Activated CD4-positive, alpha-beta T cell treated with anti-CD3 and anti-CD28 coated beads for 4 hours (primary cell): ENCODE measurements around the gene LCOR.
A peak's percentile ranks its signal among the peaks of the same experiment; 100 is the strongest.
"Not testable (repeated sequence)": the region's sequence is repeated elsewhere in the genome, so short reads cannot be mapped to it uniquely, and the experiment has no call there.

ENCODE experiments used
- DNase-seq, 2 donors: peaks; one replicate each; pipeline ENCODE4 v3.0.0-alpha.2; 2020

The LCOR gene

DNA sequence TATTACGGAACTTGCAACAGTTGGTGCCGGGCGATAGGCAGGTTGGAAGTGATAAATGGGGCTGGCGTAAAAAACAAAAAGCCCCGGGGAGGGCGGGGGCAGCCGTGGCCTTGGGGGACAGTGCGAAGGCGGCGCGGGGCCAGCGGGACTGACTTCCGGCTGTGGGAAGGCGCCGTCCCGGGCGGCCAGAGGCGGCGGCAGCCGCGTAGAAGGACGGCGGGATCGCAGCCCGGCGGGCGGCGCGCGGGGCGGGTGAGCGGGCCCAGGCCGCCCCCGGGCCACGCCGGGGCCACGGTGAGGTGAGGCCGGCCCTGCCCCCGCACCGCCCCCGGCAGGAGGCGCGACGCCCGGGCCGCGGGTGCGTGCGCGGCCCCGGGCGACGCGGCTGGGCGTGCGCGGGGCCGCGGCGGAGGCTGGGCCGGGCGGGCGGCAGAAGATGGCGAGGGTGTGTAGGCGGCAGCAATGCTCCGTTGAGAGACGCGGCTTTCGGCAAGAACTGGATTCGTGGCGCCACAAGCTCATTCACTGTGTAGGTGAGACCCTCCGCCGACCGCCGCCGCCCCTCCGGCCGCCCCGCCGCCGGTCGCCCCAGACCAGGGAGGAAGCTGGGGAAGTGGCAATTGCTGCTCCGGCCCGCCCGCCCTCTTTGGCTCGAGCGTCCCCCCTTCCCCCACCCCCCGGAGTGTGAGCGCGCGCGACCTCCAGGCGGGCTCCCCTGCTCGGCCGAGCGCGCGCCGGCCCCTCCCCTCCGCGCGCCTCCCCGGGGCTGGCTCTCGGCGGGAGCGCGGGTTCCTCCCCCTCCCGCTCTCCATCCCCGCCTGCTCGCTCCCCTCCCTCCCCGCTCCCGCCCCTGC lies at the start of gene LCOR:
TSS of gene LCOR (plus strand) at position 432 of the 854 bp plus-strand sequence. CDS start 116,760 bp downstream, outside the sequence.
- DNase-seq: peak; percentile 76 to 84

DNA sequence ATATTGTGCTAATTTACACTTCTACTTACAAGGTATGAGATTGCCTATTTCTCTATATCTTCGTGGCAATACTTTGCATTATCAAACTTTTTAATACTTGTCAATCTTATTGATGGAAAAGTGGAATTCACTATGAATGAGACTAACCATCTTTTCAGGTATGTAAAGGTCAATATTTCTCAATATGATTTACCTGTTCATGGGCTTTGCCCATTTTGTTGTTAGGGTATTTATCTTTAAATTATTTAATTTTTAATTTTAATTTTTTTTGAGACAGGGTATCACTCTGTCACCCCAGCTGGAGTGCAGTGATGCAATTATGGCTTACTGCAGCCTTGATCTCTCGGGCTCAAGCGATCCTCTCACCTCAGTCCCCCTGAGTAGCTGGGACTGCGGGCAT lies 47.8 kb upstream of the LCOR start:
- DNase-seq: no peak

DNA sequence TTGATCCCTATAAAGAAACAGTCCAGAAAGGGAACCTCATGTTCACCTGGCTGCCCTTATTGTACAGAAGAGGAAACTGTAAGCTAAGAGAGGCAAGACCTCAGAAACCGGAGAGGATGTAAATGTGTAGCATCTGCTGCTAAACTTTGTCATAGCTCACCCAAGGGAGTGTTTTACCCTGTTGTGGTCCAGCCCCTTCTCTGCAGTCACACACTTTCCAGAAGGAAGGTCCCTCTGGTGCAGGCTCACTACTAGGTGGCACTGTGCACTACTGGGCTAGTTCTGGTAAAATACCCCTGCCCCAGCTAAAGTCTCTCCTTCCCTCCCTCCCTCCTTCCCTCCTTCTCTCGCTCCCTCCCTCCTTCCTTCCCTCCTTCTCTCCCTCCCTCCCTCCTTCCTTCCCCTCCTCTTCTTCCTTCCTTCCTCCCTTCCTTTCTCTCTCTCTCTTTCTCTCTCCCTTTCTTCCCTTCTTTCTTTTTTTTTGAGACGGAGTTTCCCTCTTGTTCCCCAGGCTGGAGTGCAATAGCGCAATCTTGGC lies 42.5 kb upstream of the LCOR start:
- no peak for DNase-seq

DNA sequence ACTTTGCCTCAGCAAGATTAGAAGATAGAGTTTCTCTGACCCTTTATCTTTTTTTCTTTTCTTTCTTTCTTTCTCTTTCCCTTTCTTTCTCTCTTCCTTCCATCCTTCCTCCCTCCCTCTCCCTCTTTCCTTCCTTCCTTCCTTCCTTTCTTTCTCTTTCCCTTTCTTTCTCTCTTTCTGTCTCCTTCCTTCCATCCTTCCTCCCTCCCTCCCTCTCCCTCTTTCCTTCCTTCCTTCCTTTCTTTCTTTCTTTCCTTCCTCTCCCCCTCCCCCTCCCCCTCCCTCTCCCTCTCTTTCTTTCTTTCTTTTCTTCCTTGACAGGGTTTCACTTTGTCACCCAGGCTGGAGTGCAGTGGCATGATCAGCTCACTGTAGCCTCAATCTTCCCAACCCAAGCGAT lies 40.2 kb upstream of the LCOR start:
- no peak for DNase-seq

DNA sequence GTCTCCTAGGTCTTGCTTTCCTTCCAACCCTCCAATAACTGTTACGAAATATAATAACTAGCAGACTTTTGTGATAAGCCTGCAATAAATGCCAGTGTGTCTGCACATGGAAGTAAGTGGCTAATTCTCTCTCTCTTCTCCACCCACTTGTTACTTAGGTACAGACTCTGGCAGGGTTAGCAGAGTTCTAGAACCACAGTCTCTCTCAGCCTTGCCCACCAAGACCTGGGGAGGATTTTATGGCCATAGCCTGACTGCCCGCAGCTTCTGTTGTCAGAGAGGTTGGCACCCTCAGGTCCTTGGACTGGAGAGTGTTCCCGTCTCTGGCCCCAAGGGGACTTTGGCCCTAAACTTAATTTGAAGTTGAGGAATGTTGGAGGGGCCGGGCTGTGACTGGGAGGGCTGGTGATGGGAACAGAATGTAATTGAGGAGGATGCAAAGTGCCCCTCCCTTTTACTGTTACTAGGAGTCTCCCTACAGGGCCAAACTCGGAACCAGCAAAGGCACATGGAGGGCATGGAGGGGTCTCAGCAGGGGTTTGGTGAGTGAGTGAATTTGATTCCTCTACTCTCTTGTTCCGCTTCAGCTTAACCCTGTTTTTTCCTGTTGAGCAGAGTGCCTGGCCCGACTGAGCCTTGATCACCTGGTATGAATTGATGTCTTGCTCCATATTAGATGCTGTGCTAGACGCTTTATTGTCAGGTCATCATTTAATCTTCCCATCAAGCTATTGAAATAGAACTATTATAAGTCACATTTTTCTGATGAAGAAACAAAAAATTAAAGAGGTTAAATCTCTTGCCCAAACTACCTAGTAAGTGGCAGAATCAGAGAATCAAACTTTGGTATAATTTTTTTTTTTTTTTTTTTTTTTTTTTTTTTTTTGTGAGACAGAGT lies 37.0 kb upstream of the LCOR start:
- no peak for DNase-seq

DNA sequence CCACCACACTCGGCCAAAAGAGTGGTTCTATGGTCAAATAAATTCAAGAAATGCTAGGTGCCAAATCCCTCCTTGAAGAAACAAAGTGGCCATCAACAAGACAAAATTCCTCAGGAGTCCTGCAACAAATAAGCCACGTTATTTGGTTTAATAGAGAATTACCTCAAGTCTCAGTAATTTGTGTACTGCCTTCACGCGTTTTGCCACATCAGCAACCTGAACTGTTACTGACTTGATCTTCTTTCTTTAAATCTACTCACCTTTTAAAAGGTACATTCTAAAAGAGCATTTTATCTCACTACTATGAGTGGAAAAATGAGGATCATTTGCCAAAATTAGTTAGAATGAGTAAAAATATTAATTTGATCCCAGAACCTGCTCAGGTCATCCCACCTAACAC lies 34.6 kb upstream of the LCOR start:
- DNase-seq: no peak

DNA sequence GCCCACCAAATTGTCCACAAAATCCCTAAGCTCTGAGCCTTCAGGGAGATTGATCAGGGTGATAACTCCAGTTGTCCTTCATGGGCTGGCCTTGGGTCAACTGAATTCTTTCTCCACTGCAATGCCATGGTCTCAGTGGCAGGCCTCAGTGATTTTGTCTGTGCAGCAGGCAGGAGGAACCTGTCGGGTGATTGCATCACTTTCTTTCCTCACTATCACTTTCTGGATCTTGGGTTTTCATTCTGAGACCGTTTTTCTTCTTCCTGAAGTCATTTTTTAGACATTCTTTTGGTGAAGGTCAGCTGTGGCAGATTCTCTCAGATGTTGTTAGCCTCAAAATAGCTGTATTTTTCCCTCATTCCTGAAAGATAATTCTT lies 28.8 kb upstream of the LCOR start:
- DNase-seq: no peak

DNA sequence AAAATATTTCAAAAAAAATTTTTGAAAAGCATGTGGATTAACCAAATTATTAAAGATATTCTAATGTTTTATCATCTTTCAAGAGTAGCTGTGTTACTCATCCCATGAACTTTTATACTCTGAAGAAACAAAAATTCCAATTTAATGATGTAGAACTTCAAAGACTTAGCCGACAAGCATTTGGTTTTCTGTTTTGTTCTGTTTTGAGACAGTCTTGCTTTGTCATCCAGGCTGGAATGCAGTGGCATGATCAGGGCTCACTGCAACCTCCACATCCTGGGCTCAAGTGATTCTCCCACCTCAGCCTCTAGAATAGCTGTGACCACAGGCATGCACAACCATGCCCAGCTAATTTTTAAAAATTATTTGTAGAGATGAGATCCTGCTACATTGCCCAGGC lies 17.8 kb upstream of the LCOR start:
- no peak for DNase-seq

DNA sequence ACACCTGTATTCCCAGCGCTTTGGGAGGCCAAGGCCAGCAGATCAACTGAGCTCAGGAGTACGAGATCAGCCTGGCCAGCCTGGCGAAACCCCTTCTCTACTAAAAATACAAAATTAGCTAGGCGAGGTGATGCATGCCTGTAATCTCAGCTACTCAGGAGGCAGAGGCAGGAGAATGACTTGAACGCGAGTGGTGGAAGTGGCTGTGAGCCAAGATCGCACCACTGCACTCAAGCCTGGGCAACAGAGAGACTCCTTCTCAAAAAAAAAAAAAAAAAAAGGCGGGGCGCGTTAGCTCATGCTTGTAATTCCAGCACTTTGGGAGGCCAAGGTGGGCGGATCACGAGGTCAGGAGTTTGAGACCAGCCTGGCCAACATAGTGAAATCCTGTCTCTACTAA lies 13.1 kb upstream of the LCOR start:
- not testable (repeated sequence) for DNase-seq

DNA sequence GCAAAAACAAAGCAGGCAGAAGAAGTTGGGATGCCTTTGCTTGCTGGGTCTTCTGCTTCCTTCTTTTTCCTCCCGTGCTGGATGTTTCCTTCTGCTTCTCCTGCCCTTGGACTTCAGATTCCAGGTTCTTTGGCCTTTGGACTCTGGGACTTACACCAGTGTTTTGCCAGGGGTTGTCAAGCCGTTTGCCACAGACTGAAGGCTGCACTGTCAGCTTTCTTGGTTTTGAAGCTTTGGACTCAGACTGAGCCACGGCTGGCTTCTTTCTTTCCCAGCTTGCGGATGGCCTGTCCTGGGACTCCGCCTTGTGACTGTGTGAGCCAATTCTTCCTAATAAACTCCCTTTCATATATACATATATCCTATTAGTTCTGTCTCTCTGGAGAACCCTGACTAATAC lies 11.3 kb upstream of the LCOR start:
- no peak for DNase-seq

DNA sequence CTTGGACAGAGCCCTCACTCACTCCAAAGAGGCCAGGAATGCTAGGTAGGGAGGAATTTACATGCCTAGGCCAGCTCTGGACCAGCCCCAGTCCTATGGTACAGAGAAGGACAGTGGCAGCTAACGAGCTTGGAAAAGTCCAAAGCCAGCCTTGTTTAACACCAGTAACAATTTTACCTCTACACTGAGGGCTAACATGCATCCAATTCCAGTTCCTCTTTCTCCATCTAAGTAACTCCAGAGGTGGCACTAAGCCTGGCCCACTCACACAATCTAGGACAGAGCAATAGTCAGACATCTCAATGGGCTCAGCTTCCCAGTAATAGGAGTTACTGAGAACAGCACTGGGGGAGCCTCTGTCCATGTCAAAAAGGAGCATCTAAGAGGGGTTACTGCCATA lies 5.7 kb upstream of the LCOR start:
- DNase-seq: no peak

DNA sequence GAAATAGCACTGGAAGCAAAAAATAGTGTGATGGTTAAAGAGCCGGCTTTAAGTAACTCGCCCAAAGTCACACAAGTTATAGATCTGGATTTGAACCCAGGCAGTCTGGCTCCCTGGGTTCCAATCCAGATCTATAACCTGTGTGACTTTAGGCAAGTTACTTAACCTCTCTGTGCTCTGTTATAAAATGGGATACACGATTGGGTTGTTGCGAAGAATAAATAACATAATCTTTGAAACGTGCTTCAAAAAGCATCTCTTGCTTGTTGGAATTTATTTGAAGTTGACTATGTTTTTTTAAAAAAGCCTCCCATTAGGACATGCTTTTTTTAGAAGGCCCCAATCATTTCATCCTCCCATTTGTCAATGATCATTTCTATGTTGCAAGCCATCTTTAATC lies 3.5 kb upstream of the LCOR start:
- no peak for DNase-seq

DNA sequence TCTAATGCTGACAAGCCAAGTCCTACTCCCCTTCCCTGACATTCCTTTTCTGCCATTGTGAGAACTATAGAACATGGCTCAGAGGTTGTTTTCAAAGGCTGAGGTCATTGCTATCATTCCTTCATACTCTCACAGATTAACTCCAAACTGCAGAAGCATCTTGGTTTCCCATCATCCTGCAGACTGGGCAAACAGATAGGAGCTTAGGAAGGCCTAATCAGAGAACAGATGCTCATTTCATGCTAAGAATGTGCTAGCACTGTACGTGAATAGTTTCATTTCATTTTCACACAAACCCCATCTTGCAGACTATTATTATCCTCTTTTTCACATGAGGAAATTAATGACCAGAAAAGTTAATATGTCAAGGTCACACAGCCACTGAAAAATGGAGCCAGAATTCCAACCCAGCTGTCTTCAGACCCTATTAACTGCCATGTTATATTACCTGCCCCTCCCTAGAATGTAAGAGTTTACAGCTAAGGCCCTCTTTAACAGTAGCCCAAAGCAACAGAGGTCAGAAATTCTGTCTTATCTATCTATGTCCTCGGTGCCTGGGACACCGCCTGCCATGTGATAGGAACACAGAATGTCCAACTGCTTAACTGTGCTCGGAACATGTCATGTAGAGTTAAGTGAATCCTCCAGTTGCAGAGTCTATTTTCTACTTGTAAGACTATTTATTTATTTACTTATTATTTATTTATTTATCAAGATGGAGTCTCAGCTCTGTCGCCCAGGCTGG lies 2.9 kb upstream of the LCOR start:
- no peak for DNase-seq

DNA sequence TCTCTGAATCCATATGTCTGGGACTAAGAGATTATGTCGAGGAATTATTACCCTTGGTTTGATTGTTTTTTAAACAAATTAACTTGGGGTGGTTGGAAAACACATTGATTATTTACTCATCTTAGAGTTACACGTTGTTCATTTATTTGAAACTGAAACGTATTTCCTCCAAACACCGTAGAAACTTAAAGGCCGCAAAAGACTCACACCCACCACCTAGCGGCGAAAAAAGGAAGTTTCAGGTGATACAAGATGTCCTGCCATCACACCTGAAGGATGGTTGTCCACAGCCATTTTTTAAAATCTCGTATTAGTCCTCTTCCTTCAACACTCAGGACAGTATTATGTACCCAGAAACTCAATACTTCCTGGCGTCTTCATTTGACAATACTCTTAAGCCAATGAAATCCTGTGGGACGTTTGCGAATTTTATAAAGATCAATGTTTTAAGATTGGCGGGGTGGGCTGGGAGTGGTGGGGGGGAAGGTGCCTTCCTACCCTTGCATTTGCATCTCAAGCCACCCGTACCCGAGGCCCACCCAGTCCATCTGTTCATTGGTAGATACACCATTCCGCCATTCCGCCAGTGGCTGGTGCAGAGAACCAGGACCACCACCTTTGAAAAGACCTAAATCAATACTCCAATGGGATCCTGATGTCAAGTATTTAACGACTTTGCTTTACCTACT lies 1.4 kb upstream of the LCOR start:
- DNase-seq: peak; percentile 74 to 87

DNA sequence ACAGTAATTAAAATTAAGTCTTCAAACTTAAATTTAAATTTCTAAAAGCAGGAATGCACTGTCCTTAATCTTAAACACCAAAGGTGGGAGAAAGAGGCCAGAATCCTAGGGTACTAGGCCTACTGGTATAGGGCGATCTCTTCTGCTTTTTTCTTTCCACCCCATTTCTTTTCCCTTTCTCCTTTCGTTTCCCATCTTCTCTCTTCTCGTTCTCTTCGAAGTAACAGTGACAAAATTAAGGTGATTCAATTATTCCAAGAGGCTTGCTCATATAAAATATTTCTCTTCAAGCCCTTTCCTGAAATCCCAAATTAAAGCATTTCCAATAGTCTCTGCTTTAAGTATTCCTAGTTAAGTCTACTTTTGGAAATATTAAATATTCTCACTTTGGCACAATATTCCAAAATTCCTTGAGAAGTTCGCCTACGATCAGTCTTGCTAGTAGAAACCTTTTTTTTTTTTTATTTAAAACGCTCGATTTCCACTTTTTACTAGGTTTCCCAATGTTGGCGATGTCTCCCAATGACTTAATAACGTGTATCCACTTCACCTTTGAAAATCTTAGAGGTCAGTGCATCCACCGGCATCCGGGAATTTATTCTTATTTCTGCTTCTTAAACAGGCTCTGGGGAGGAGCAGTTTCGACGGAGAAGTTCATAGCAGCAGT lies 765 bp upstream of the LCOR start:
- no peak for DNase-seq

DNA sequence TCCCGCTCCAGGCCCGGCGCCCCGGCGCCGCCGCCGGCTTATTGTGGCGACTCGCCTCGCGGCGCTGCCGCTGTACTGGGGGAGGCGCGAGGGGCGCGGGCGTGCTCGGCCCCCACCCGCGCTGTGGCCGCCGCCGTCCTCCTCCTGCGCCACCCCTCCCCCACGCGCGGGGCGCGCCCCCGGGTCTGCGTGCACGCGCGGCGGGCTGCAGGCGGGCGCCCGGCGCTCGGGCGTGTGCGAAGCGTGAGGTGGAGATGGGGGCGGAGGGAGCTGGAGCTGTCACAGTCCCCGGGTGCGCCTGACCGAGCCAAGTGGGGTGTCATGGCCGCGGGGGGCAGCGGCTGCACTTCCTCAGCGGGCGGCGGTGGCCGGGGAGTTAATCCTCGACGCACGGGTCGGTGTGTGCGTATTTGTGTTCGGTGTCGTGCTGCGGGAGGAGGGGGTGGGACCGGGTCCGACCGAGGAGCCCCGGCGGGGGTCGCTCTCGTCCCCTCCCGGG lies 672 bp downstream of the LCOR start:
- DNase-seq: peak; percentile 84 to 88

DNA sequence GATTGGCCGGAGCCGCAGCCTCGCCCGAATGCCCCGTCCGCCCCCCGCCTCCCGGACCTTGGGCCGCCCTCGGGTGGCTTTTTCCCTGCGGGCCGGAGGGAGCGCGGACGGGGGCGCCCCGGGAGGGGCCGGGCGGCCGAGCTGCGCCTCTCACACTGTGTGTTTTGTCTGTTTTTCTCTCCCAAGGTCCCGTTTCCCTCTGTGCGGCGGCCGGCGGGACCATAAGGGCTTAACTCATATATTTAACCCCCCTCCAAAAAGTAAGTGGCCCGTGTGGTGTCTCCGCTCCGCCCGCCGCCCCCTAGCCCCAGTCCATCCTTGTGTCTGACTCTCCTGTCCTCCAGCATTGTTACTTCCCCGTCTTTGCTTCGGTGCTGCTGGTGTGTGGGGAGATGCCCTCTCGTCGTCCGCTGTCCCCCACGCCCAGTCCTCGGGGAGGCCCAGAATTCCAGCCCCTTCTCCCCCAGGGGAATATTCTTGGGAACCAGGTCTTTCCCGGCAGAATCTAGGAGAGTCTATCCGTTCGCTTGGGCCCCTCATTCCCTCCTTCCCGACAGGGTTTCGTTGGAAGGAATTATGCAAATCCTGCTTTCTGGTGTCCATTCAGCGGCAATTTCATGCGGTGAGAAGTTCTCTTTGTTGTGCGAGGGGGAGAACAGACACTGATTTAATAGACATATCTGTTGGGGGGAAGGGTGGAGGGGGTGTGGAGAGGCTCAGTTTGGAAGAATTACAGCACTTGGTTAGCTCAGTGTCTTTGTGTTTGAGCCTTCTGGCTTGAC lies 1.3 kb downstream of the LCOR start:
- DNase-seq: peak in 1 of 2 donors; percentile 9

DNA sequence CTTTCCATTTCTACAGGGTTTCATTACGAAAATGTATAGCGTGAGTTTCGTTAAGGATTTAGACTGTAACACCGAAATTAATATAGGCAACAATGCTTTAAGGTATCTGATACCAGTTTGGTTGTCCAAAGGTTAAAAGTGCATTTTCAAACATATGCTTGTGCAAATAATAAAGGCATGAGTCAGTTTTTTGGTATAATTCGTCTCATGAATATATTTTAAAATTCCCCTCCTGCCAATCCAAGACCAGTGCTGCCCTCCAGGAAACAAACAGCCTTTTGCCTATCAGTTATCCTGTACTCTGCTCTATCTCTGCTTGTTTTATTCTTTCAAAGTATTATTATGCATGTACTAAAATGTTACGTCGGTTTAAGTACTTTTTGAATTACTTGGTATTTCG lies 2.0 kb downstream of the LCOR start:
- DNase-seq: no peak

DNA sequence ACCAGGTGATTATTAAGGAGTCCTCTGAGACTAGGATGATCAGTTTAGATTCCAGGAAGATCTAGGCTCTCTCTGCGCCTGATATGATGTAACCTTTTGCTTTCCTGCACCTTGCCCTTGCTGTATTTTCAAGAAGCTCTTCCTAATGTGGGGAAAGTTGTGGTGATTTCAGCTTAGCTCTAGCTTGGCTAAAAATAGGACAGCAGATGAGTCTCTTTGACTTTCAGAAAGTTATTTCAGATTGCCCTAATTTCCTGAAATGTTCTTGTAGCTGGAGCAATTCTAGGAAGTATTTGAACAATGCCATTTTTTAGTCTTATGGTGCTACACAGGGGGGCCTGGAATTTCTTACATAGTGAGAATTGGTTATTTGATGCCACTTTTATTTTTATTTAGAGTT lies 3.8 kb downstream of the LCOR start:
- no peak for DNase-seq

DNA sequence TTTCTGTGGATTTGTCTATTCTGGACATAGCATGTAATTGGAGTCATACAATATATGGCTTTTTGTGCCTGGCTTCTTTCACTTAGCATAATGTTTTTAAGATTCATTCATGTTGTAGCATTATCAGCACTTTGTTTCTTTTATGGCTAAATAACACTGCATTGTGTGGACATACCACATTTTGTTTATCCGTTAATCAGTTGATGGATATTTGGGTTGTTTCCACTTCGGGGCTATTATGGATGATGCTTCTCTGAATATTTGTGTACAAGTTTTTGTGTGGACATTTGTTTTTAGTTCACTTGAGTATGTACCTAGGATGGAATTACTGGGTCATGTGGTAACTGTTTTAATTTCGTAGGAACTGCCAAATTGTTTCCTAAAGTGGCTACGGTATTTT lies 6.4 kb downstream of the LCOR start:
- DNase-seq: no peak
